GM21423 (cell line): Measurements from ENCODE around the gene LRRC55.
"Not testable (repeated sequence)": the region's sequence is repeated elsewhere in the genome, so short reads cannot be mapped to it uniquely, and the experiment has no call there.

Experiments used
- ATAC-seq: cut with Tn5 transposase; IDR thresholded peaks from one replicate; pipeline ENCODE4 v1.9.1; 2021; ENCODE audit warnings: mild to moderate bottlenecking, moderate library complexity; ENCODE audit not compliant: unreplicated experiment

LRRC55 gene

DNA sequence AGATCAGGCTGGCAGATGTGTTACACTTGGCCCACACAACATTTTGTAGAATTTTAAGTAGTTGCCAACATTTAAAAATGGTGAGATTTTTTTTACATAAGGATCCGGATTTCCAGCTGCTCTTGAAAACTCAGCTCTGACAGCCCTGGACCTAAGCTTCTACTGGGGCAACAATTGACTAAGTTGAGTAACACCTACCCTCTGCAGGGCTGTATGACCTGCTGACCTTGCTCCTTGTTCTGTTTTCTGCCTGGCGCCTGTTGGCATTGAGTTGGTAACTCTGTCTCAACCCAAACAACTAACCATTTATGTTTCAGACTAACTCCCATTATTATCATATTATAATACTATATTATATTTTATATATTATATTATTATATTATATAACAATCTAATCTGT, 21.1 kb upstream of the LRRC55 start:
- ATAC-seq = no peak

GRCh38 chr11:57161351-57161750, 20.4 kb upstream of the LRRC55 start:
- no peak for ATAC-seq

DNA sequence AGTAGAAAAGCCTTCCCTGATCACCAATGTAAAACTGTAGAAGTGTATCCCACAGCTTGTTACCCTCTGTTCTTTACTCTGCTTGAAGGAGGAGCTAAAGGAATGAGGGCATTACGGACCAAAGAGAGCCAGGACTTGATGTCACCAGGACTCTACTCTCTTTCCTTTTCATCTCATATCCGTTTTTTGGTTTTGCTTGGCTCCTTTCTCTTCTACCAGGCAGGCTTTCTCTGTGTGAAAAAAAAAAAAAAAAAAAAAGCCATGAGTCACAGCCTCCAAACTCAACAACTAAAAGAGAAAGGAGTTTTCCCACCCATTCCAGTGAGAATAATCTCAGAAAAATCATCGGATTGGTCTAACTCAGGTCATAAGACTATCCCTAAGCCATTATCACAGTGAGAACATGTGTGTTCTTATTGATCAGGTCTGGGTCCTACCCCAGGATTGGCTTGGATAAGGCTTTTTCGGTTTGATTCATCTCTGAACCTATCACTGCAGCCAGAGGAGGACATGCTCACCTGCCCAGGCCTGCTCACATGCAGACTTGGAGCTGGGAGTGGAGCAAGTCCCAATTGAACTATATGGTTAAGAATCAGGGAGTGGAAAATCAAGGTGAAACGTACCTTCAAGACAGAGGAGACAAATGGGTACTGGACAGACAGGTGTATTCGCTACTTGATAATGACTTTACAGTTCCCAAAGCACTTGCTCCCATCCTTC, 19.4 kb upstream of the LRRC55 start:
- no peak for ATAC-seq

GRCh38 chr11:57163160-57163868, 18.4 kb upstream of the LRRC55 start:
- no peak for ATAC-seq

DNA sequence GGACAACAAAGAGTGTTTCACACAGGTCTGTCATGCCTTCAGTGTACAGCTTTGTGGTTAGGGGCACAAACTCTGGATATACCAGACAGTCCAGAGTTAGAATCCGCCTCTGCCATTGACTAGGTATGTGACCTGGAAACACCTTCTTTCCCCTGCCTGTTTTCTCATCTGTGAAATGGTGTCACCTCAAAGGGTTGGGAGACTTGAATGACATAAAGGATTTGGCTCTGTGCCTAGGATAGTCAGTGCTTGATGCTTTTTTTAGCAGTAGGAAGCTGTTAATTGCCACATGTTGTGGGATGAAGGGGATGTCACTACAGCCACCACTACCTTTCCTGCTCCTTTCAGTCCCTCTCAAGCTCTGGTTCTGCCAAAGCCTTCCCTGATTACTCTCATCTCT, 17.4 kb upstream of the LRRC55 start:
- ATAC-seq = no peak

DNA sequence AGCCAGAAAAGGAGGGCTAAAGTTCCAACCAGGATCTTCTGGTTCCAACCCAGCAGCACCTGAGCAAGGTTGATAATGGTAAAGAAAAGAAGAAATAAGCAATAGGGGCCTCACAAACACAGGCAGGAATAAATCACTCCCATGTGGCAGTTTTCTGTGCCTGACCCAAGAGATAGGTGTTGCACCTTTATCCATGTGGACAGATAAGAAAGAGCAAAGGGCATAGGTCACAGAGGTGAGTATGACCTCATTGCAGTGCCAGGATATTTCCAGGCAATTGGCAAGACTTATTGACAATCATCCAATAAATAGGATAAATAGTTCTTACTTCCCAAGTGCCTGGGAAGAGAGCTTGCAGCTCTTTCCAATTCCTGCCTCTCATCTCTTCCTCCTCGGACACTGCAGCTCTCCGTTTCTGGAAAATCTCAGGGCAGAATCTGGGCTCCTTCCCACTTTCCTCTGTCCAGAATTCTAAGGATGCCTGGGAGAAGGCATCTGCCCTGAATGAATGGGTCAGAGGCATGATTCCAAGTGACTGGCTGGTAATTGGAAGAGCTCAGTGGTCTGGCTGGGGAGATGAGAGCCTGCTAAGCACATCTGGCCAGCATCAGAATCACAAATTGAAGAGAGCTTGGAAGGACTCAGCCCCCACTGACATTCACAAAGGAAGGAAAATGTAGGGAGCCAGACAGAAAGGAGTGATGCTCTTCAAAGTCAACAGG, 14.5 kb upstream of the LRRC55 start:
- no peak for ATAC-seq

DNA sequence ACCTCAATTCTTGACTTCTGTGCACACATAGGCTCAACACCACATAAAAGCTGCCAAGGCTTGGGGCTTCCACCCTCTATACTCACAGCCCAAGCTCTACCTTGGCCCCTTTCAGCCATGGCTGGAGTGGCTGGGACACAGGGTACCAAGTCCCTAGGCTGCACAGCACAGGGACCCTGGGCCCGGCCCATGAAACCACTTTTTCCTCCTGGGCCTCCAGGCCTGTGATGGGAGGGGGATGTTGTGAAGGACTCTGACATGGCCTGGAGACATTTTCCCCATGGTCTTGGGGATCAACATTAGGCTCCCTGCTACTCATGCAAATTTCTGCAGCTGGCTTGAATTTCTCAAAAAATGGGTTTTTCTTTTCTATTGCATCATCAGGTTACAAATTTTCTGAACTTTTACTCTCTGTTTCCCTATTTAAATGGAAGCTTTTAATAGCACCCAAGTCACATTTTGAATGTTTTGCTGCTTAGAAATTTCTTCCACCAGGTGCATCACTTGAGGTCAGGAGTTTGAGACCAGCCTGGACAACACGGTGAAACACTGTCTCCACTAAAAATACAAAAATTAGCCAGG, 11.9 kb upstream of the LRRC55 start:
- not testable (repeated sequence) for ATAC-seq

- no peak for ATAC-seq
Measured at GRCh38 chr11:57172031-57172430, 9.7 kb upstream of the LRRC55 start.

- ATAC-seq = no peak
Measured at GRCh38 chr11:57174656-57175055, 7.1 kb upstream of the LRRC55 start.

DNA sequence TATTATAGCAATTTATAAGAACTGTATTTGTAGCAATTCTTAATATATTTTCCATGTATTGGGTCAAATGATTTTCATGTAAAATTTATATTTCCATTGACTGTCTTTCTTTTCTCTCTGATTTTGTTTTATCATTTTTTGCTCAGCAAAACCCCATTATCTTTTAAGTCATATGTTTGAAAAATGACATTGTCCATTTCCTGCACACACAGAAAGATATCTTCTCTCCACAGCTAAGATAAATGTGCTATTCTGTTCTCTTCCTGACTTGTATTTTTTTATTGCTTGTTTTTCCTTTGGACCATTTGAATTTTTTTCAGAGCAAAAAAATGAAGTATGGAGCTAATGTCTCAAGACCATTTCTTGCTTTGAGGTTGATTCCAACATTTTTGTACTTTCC, 6.3 kb upstream of the LRRC55 start:
- no peak for ATAC-seq

GRCh38 chr11:57178334-57178733, 3.4 kb upstream of the LRRC55 start:
- no peak for ATAC-seq

DNA sequence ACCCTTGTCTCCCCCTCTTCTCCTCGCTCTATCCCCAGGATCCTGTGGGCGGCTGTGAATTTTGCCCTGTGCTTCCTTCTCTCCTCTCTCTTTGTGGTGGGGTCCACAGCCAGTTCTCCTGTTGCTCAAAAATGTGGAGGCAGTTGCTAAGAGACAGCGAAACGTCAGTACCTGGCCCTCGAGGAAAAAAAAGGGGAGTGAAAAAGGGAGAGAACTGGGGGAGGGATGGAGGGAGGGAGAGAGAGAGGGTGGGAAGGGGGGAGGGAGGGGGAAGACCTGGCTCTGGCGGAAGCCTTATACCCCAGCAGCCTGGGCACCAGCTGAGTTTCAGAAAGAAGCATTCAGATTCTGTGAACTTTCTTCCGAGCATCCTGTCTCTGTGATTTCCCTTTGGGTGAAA, 2.1 kb upstream of the LRRC55 start:
- no peak for ATAC-seq

DNA sequence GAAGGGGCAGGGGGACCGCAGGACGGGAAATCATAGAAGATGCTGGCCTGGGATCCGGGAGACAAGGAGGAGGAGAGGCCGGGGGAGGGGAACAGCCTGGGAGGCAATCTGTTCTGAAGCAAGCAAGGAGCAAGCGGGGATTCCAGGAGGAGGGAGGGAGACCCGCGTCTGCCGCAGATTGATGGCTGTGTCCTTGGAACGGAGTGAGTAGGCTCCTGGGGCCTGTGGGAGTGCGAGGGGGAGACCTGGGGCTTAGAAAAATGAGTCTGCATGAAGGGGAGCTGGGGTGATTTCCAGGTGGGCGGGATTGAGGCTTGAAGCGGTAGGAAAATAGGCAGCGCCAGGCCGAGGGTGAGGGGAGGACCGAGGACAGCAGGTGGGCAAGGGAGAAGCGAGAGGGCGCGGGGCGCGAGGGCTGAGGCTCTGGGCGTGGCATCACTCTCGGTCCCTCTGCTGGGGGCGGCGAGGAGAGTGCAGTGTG, 1.6 kb upstream of the LRRC55 start:
- ATAC-seq = no peak

GRCh38 chr11:57180964-57181363, 789 bp upstream of the LRRC55 start:
- no peak for ATAC-seq

- ATAC-seq = no peak
Measured at GRCh38 chr11:57182896-57183295, 1.1 kb downstream of the LRRC55 start.

- ATAC-seq = no peak
Measured at GRCh38 chr11:57190548-57190947, 8.8 kb downstream of the LRRC55 start.

GRCh38 chr11:57191311-57192219, 9.8 kb downstream of the LRRC55 start:
- no peak for ATAC-seq

DNA sequence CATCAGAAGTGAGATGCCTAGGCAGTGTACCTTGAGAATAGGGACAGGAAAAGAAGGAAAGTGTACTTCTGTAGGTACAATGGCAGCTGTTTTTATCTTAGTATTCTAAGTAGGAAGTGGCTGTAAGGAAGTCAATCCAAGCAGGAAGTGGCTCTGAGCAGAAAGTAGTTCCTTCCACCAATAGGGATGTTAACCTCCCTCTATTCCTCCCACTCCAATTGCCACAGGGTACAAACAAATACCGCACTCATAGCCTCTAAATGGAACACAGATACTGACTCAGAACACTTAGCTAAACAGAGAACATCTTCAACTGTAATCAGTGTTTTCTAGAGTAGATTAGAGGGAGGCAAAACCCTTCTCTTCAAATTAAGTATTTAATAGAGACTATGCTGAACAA, 10.6 kb downstream of the LRRC55 start:
- no peak for ATAC-seq

- no peak for ATAC-seq
Measured at GRCh38 chr11:57196596-57196995, 14.8 kb downstream of the LRRC55 start.

- ATAC-seq = no peak
Measured at GRCh38 chr11:57197762-57198161, 16.0 kb downstream of the LRRC55 start.
